ENCODE results near the gene NLRC5.
A peak's percentile ranks its signal among the peaks of the same experiment; 100 is the strongest.
"Not testable (repeated sequence)": the region's sequence is repeated elsewhere in the genome, so short reads cannot be mapped to it uniquely, and the experiment has no call there.

The NLRC5 gene

GRCh38 chr16:56964243-56965148 is 24.9 kb upstream of the NLRC5 start:
- peak; percentile 10 for FAIRE-seq

- no peak for FAIRE-seq
Observed at GRCh38 chr16:56965149-56966092, 23.9 kb upstream of the NLRC5 start.

GRCh38 chr16:56966093-56966475 is 23.3 kb upstream of the NLRC5 start:
- FAIRE-seq: no peak

- FAIRE-seq: no peak
Observed at GRCh38 chr16:56967733-56968132, 21.6 kb upstream of the NLRC5 start.

- FAIRE-seq: no peak
Observed at GRCh38 chr16:56969769-56970168, 19.6 kb upstream of the NLRC5 start.

- FAIRE-seq: no peak
Observed at GRCh38 chr16:56970934-56971767, 18.2 kb upstream of the NLRC5 start.

GRCh38 chr16:56971768-56972043 is 17.7 kb upstream of the NLRC5 start:
- FAIRE-seq: no peak

GRCh38 chr16:56972403-56973293 is 16.7 kb upstream of the NLRC5 start:
- FAIRE-seq: no peak

GRCh38 chr16:56973294-56973689 is 16.1 kb upstream of the NLRC5 start:
- no peak for FAIRE-seq

GRCh38 chr16:56973899-56974298 is 15.5 kb upstream of the NLRC5 start:
- FAIRE-seq: not testable (repeated sequence)

GRCh38 chr16:56974549-56975300 is 14.6 kb upstream of the NLRC5 start:
- no peak for FAIRE-seq

GRCh38 chr16:56975714-56976113 is 13.6 kb upstream of the NLRC5 start:
- no peak for FAIRE-seq

- FAIRE-seq: no peak
Observed at GRCh38 chr16:56977216-56977615, 12.1 kb upstream of the NLRC5 start.

- no peak for FAIRE-seq
Observed at GRCh38 chr16:56977823-56978430, 11.4 kb upstream of the NLRC5 start.

GRCh38 chr16:56980201-56980535 is 9.2 kb upstream of the NLRC5 start:
- no peak for FAIRE-seq

GRCh38 chr16:56980792-56981724 is 8.3 kb upstream of the NLRC5 start:
- no peak for FAIRE-seq

- FAIRE-seq: no peak
Observed at GRCh38 chr16:56981729-56982271, 7.6 kb upstream of the NLRC5 start.

- no peak for FAIRE-seq
Observed at GRCh38 chr16:56982695-56983094, 6.7 kb upstream of the NLRC5 start.

GRCh38 chr16:56983211-56983751 is 6.1 kb upstream of the NLRC5 start:
- no peak for FAIRE-seq
